Uterus (tissue), 2 donors: ENCODE results near the gene CSF2.

ENCODE experiments used
- CTCF ChIP-seq, 4 experiments: fragments of 200-600 bp in 2 of 4; fragments of 450-650 bp in 2 of 4; sonication (generic) in 2 of 4; IDR thresholded peaks; one replicate each; pipeline ENCODE4 v1.5.1; 2016 to 2019; ENCODE audit warnings: antibody characterized with exemption in 4 of 4, mild to moderate bottlenecking in 2 of 4, moderate library complexity in 1 of 4
- POLR2A ChIP-seq, 2 donors: fragments of 450-650 bp; IDR thresholded peaks; one replicate each; pipeline ENCODE4 v1.6.1; 2016; ENCODE audit warnings: antibody characterized with exemption in 2 of 2, mild to moderate bottlenecking in 1 of 2, moderate library complexity in 1 of 2

- TF ChIP-seq CTCF (IDR thresholded peaks at IDR 0.05) (no peak), POLR2A (IDR thresholded peaks at IDR 0.05) (no peak)
Observed at GRCh38 chr5:132053483-132053882, 20.1 kb upstream of the CSF2 start.
